Astrocyte (in vitro differentiated cells and primary cell): Measurements from ENCODE around the gene KIRREL3. TPM values are rescaled to one million over a fixed set of nuclear protein-coding genes. Genes with fewer than 3 reads are reported as not detected.

Source experiments
- DNase-seq: peaks from one replicate; pipeline ENCODE4 v3.0.0-alpha.2; 2010; ENCODE audit warnings: low read depth
- FAIRE-seq: peaks from 2 replicates; lab custom pipeline; 2011; peaks lifted over from hg19 to GRCh38; lab: Jason Lieb, UNC
- H2AFZ ChIP-seq: 2 replicates; pipeline ENCODE4 v1.6.0; 2012; ENCODE audit warnings: low read depth, low read length, inconsistent platforms
- H3K27ac ChIP-seq: 2 replicates; pipeline ENCODE4 v1.5.1; 2011; ENCODE audit warnings: low read depth, low read length, inconsistent platforms
- H3K27me3 ChIP-seq: 2 replicates; pipeline ENCODE4 v1.6.0; 2011; ENCODE audit warnings: low read length, inconsistent platforms; ENCODE audit not compliant: insufficient read depth
- H3K36me3 ChIP-seq: 2 replicates; pipeline ENCODE4 v1.5.1; 2011; ENCODE audit warnings: low read length, inconsistent platforms; ENCODE audit not compliant: insufficient read depth
- H3K4me1 ChIP-seq: 2 replicates; pipeline ENCODE4 v1.5.1; 2011; ENCODE audit warnings: low read length, inconsistent platforms; ENCODE audit not compliant: insufficient read depth
- H3K4me2 ChIP-seq: 2 replicates; pipeline ENCODE4 v1.6.0; 2012; ENCODE audit warnings: low read length, inconsistent platforms
- H3K4me3 ChIP-seq: 2 replicates; pipeline ENCODE4 v1.5.1; 2011; ENCODE audit warnings: low read depth, mild to moderate bottlenecking, low read length, inconsistent platforms; ENCODE audit not compliant: insufficient read depth
- H3K79me2 ChIP-seq: 2 replicates; pipeline ENCODE4 v1.6.0; 2012; ENCODE audit warnings: mild to moderate bottlenecking, low read length, inconsistent platforms; ENCODE audit not compliant: insufficient read depth
- H3K9ac ChIP-seq: 2 replicates; pipeline ENCODE4 v1.6.0; 2012; ENCODE audit warnings: mild to moderate bottlenecking, low read length, inconsistent platforms
- H3K9me3 ChIP-seq: 2 replicates; pipeline ENCODE4 v1.5.1; 2012; ENCODE audit warnings: low read depth, mild to moderate bottlenecking, low read length, inconsistent platforms; ENCODE audit not compliant: insufficient read depth
- H4K20me1 ChIP-seq: 2 replicates; pipeline ENCODE4 v1.6.0; 2012; ENCODE audit warnings: low read length, inconsistent platforms; ENCODE audit not compliant: insufficient read depth
- H3K27ac Mint-ChIP-seq: one replicate; pipeline ENCODE4 v1.8.0; 2021; ENCODE audit warnings: mild to moderate bottlenecking, mixed read lengths; ENCODE audit not compliant: unreplicated experiment
- H3K27me3 Mint-ChIP-seq: one replicate; pipeline ENCODE4 v1.8.0; 2021; ENCODE audit warnings: low read depth, mixed read lengths; ENCODE audit not compliant: unreplicated experiment
- H3K36me3 Mint-ChIP-seq: one replicate; pipeline ENCODE4 v1.8.0; 2021; ENCODE audit warnings: low read depth, mixed read lengths; ENCODE audit not compliant: unreplicated experiment
- H3K4me1 Mint-ChIP-seq: one replicate; pipeline ENCODE4 v1.8.0; 2021; ENCODE audit warnings: low read depth, mixed read lengths; ENCODE audit not compliant: unreplicated experiment
- H3K4me3 Mint-ChIP-seq: one replicate; pipeline ENCODE4 v1.8.0; 2021; ENCODE audit warnings: mild to moderate bottlenecking, moderate library complexity, mixed read lengths; ENCODE audit not compliant: unreplicated experiment
- H3K9me3 Mint-ChIP-seq: one replicate; pipeline ENCODE4 v1.8.0; 2021; ENCODE audit warnings: mild to moderate bottlenecking, mixed read lengths; ENCODE audit not compliant: unreplicated experiment
- EZH2 ChIP-seq: IDR thresholded peaks from 2 replicates; pipeline ENCODE4 v1.6.1; 2012; ENCODE audit warnings: mild to moderate bottlenecking, low read length, inconsistent platforms; ENCODE audit not compliant: insufficient read depth
- total RNA-seq: library from RNA; stranded (reverse); gene quantifications from 2 replicates; pipeline ENCODE4 v1.2.1, GENCODE V29; 2021
- TF ChIP-seq, protein P1 (sequence below): IDR thresholded peaks from 2 replicates; pipeline ENCODE4 v1.5.1; 2011; ENCODE audit warnings: low read depth, mild to moderate bottlenecking, inconsistent platforms, low read length, moderate library complexity; ENCODE audit not compliant: insufficient read depth

KIRREL3 gene
- total RNA-seq, 1 donor from 2014 or later: 0.91 TPM

- Histone ChIP-seq H3K27ac (no peak overlapping the region), H3K4me3 (no peak overlapping the region), H3K9ac (no peak overlapping the region), H3K4me1 (no peaks in the 10 kb centered on the region), H3K36me3 (no peaks in the 10 kb centered on the region), H2AFZ (no peak overlapping the region), H3K9me3 (no peaks in the 10 kb centered on the region), H3K27me3 (no peaks in the 10 kb centered on the region), H3K4me2 (no peak overlapping the region), H4K20me1 (no peaks in the 10 kb centered on the region), H3K79me2 (no peaks in the 10 kb centered on the region)
- FAIRE-seq (no peak), DNase-seq (no peak)
- TF ChIP-seq EZH2: no peak
- TF ChIP-seq, protein P1, sequence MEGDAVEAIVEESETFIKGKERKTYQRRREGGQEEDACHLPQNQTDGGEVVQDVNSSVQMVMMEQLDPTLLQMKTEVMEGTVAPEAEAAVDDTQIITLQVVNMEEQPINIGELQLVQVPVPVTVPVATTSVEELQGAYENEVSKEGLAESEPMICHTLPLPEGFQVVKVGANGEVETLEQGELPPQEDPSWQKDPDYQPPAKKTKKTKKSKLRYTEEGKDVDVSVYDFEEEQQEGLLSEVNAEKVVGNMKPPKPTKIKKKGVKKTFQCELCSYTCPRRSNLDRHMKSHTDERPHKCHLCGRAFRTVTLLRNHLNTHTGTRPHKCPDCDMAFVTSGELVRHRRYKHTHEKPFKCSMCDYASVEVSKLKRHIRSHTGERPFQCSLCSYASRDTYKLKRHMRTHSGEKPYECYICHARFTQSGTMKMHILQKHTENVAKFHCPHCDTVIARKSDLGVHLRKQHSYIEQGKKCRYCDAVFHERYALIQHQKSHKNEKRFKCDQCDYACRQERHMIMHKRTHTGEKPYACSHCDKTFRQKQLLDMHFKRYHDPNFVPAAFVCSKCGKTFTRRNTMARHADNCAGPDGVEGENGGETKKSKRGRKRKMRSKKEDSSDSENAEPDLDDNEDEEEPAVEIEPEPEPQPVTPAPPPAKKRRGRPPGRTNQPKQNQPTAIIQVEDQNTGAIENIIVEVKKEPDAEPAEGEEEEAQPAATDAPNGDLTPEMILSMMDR: no peak
- no peak overlapping the region for H3K4me3 Mint-ChIP-seq
- no peak overlapping the region for H3K27ac Mint-ChIP-seq
- H3K27me3 Mint-ChIP-seq: peaks cover 31% of the 10 kb centered on the region
- no peaks in the 10 kb centered on the region for H3K4me1 Mint-ChIP-seq
- no peaks in the 10 kb centered on the region for H3K36me3 Mint-ChIP-seq
- H3K9me3 Mint-ChIP-seq: no peaks in the 10 kb centered on the region
Observed at GRCh38 chr11:126440276-126440675, 560.3 kb downstream of the KIRREL3 start.

GRCh38 chr11:126438691-126439090, 561.9 kb downstream of the KIRREL3 start:
- no peak overlapping the region for H3K27ac ChIP-seq
- Mint-ChIP-seq H3K36me3 (no peaks in the 10 kb centered on the region), H3K27ac (no peak overlapping the region), H3K4me1 (peaks cover 2% of the 10 kb centered on the region), H3K9me3 (no peaks in the 10 kb centered on the region), H3K4me3 (no peak overlapping the region), H3K27me3 (peaks cover 24% of the 10 kb centered on the region)
- H3K4me2 ChIP-seq: no peak overlapping the region
- H3K9ac ChIP-seq: no peak overlapping the region
- H4K20me1 ChIP-seq: no peaks in the 10 kb centered on the region
- no peak overlapping the region for H3K4me3 ChIP-seq
- no peaks in the 10 kb centered on the region for H3K36me3 ChIP-seq
- H3K27me3 ChIP-seq: no peaks in the 10 kb centered on the region
- DNase-seq (no peak), FAIRE-seq (no peak)
- H3K79me2 ChIP-seq: no peaks in the 10 kb centered on the region
- H2AFZ ChIP-seq: no peak overlapping the region
- H3K4me1 ChIP-seq: peaks cover 4% of the 10 kb centered on the region
- TF ChIP-seq, protein P1: no peak
- no peak for TF ChIP-seq EZH2
- H3K9me3 ChIP-seq: no peaks in the 10 kb centered on the region

DNA sequence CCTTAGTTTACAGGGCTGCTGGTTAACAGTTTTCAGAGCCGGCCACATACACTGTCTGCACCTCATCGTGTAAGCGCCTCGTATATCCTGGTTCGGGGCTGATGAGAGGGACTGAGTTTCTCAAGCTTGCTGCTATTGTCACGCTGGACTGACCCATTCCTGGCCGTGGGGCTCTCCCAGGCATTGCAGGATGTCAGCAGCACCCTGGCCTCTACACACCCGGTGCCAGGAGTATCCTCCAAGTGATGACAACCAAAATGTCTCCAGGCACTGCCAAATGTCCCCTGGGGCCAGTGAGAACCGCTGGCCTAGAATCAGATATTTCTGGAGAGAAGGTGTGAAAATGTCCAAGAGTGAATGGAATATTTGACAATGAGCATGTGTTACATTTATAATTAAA, 562.3 kb downstream of the KIRREL3 start:
- Histone ChIP-seq H3K4me2 (no peak overlapping the region), H2AFZ (no peak overlapping the region), H3K9ac (no peak overlapping the region), H3K4me3 (no peak overlapping the region), H4K20me1 (no peaks in the 10 kb centered on the region), H3K27me3 (no peaks in the 10 kb centered on the region), H3K79me2 (no peaks in the 10 kb centered on the region), H3K9me3 (no peaks in the 10 kb centered on the region), H3K4me1 (peaks cover 4% of the 10 kb centered on the region), H3K36me3 (no peaks in the 10 kb centered on the region), H3K27ac (no peak overlapping the region)
- Mint-ChIP-seq H3K4me1 (peaks cover 2% of the 10 kb centered on the region), H3K27ac (no peak overlapping the region), H3K9me3 (no peaks in the 10 kb centered on the region), H3K4me3 (no peak overlapping the region), H3K27me3 (peaks cover 20% of the 10 kb centered on the region), H3K36me3 (no peaks in the 10 kb centered on the region)
- FAIRE-seq (no peak), DNase-seq (no peak)
- TF ChIP-seq EZH2: no peak
- TF ChIP-seq, protein P1: no peak
